Caco-2 (cell line): ENCODE data around the gene KLC1. TPM values are rescaled to one million over a fixed set of nuclear protein-coding genes. Genes with fewer than 3 reads are reported as not detected.

Source experiments
- BruUV-seq: library from RNA; stranded (reverse); fragments of 400-500 nt; replicated peaks from 2 replicates; lab custom pipeline; 2021; lab: Mats Ljungman, UMichigan
- CTCF ChIA-PET: fragments of 300-600 bp; sonication (Branson Sonifier 250); formaldehyde crosslinking; loops from one replicate; lab custom pipeline; 2022; ENCODE audit warnings: antibody characterized with exemption; lab: Charles Lee
- POLR2A ChIA-PET: fragments of 300-600 bp; sonication (Branson Sonifier 250); formaldehyde crosslinking; loops from one replicate; lab custom pipeline; 2022; ENCODE audit warnings: antibody characterized with exemption; lab: Charles Lee
- DNase-seq, 2 experiments: peaks; one replicate each; pipeline versions ENCODE4 v3.0.0 to v3.0.0-alpha.2; 2020 to 2022
- H3K27me3 ChIP-seq: replicated peaks from 2 replicates; pipeline ENCODE4 v1.6.0; 2011; ENCODE audit warnings: low read length; ENCODE audit not compliant: control insufficient read depth, insufficient read depth
- H3K36me3 ChIP-seq: 2 replicates; pipeline ENCODE4 v1.5.1; 2011; ENCODE audit warnings: low read length; ENCODE audit not compliant: control insufficient read depth, insufficient read depth
- H3K4me1 ChIP-seq: fragments of 250-450 bp; sonication (Bioruptor Pico); 2 replicates; pipeline ENCODE4 v1.5.1; 2020; ENCODE audit warnings: mild to moderate bottlenecking
- H3K4me3 ChIP-seq: 2 replicates; pipeline ENCODE4 v1.5.1; 2011; ENCODE audit warnings: low read depth, mild to moderate bottlenecking, control low read depth, low read length
- H3K9me3 ChIP-seq: fragments of 250-450 bp; sonication (Bioruptor Pico); 2 replicates; pipeline ENCODE4 v1.5.1; 2020; ENCODE audit warnings: mild to moderate bottlenecking, moderate library complexity
- H3K27ac Mint-ChIP-seq: one replicate; pipeline ENCODE4 v1.8.0; 2022; ENCODE audit warnings: mixed read lengths; ENCODE audit not compliant: unreplicated experiment
- H3K27me3 Mint-ChIP-seq: one replicate; pipeline ENCODE4 v1.8.0; 2022; ENCODE audit warnings: mixed read lengths; ENCODE audit not compliant: insufficient read depth, unreplicated experiment
- H3K36me3 Mint-ChIP-seq: one replicate; pipeline ENCODE4 v1.8.0; 2022; ENCODE audit warnings: mild to moderate bottlenecking, mixed read lengths; ENCODE audit not compliant: insufficient read depth, unreplicated experiment
- H3K4me1 Mint-ChIP-seq: one replicate; pipeline ENCODE4 v1.8.0; 2022; ENCODE audit warnings: low read depth, mixed read lengths; ENCODE audit not compliant: unreplicated experiment
- H3K4me3 Mint-ChIP-seq: one replicate; pipeline ENCODE4 v1.8.0; 2022; ENCODE audit warnings: mild to moderate bottlenecking, moderate library complexity, mixed read lengths; ENCODE audit not compliant: unreplicated experiment
- H3K9me3 Mint-ChIP-seq: one replicate; pipeline ENCODE4 v1.8.0; 2022; ENCODE audit warnings: mixed read lengths; ENCODE audit not compliant: unreplicated experiment
- intact Hi-C: fragments of 100-400 bp; cut with micrococcal nuclease; formaldehyde crosslinking; loops from one replicate; pipeline ENCODE4 v1.10.0; 2022; ENCODE audit not compliant: unreplicated experiment
- total RNA-seq: library from RNA; stranded (reverse); gene quantifications from 2 replicates; pipeline ENCODE4 v1.2.3, GENCODE V29; 2022
- TF ChIP-seq, protein P1 (sequence below), 2 experiments: fragments of 200-600 bp in 1 of 2; IDR thresholded peaks; 1 replicate in 1 of 2; 2 replicates in 1 of 2; pipeline versions ENCODE4 v1.5.1 to v1.8.0; 2011 to 2022; ENCODE audit warnings: antibody characterized with exemption in 1 of 2, control low read depth in 1 of 2, inconsistent platforms in 1 of 2, low read depth in 1 of 2, low read length in 1 of 2, mild to moderate bottlenecking in 1 of 2, moderate library complexity in 1 of 2; ENCODE audit not compliant: insufficient read depth in 1 of 2, severe bottlenecking in 1 of 2, unreplicated experiment in 1 of 2

KLC1 gene
- total RNA-seq, 1 experiment from 2014 or later = 110 TPM

DNA sequence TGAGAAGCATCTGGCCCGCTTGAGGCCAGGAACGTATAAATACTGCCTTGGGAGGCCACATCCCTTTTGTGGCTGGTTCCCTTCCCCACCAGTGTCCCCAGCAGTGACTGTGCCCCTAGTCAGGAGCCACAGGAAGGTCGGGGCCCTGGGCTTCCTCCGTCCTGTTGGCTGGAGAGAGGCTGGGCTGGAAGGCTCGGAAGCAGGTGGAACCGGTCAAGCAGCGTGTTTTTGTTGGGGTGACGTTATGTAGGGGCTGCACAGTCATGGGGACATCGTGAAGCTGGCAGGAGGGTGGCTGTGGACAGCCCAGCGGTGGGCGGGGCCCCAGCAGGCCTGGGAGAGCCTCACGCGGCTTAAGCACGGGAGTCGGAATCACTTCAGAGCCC, 76.1 kb downstream of the KLC1 start:
- no peak for DNase-seq
- H3K9me3 Mint-ChIP-seq = no peaks in the 10 kb centered on the region
- ChIA-PET POLR2A (no interaction called here), CTCF (no interaction called here)
- no TSS peak for BruUV-seq
- H3K36me3 Mint-ChIP-seq = peaks cover 76% of the 10 kb centered on the region
- H3K27me3 Mint-ChIP-seq = no peaks in the 10 kb centered on the region
- H3K9me3 ChIP-seq = no peaks in the 10 kb centered on the region
- TF ChIP-seq, protein P1, sequence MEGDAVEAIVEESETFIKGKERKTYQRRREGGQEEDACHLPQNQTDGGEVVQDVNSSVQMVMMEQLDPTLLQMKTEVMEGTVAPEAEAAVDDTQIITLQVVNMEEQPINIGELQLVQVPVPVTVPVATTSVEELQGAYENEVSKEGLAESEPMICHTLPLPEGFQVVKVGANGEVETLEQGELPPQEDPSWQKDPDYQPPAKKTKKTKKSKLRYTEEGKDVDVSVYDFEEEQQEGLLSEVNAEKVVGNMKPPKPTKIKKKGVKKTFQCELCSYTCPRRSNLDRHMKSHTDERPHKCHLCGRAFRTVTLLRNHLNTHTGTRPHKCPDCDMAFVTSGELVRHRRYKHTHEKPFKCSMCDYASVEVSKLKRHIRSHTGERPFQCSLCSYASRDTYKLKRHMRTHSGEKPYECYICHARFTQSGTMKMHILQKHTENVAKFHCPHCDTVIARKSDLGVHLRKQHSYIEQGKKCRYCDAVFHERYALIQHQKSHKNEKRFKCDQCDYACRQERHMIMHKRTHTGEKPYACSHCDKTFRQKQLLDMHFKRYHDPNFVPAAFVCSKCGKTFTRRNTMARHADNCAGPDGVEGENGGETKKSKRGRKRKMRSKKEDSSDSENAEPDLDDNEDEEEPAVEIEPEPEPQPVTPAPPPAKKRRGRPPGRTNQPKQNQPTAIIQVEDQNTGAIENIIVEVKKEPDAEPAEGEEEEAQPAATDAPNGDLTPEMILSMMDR (IDR thresholded peaks at IDR 0.05; ENCODE audit: insufficient read depth in 1 of 2, low read depth in 1 of 2, low read length in 1 of 2, severe bottlenecking in 1 of 2, unreplicated experiment in 1 of 2) = no peak
- no peaks in the 10 kb centered on the region; the same call in 1 of the 2 replicates for H3K36me3 ChIP-seq
- no peak overlapping the region for H3K4me3 ChIP-seq
- no peaks in the 10 kb centered on the region for H3K27me3 ChIP-seq
- H3K4me1 ChIP-seq = no peaks in the 10 kb centered on the region
- H3K4me3 Mint-ChIP-seq = no peak overlapping the region
- H3K4me1 Mint-ChIP-seq = no peaks in the 10 kb centered on the region
- intact Hi-C loops = no loop called here
- H3K27ac Mint-ChIP-seq = no peak overlapping the region

DNA sequence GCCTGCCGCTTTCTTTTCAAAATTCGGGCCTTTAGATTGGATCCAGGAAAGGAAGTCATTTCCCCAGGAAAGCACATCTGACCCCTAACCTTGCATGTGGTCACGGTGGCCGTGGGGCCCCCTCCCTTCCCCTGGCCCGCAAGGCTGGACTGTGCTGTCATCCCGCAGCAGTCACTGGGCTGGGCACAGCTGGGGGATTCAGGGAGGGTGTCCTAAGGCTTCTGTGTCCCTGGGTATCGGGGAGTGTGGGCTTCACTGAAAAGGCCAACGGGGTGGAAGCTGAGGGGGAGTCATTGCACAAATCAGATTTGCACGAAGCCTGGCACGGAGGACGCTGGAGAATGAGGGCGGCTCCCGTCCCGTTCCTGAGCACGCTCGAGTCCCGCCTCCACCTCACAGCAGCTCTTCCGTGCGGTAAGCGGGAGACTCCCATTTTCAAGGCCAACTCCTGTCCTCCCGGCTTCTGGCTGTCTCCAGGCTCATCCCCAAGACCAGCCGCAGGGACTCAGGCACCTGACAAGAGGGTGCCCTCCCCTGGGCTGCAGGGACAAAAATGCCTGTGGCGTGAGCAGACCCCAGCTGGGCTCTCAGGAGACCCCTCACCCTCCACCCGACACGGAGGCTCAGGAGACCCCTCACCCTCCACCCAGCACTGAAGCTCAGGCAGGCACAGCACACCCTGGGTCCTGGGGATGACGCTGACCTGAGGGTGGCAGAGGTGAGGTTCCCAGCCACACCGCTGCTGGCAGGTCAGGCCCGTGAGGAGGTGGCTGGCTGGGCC, 76.7 kb downstream of the KLC1 start:
- Histone ChIP-seq H3K4me1 (no peaks in the 10 kb centered on the region), H3K9me3 (no peaks in the 10 kb centered on the region), H3K27me3 (no peaks in the 10 kb centered on the region), H3K4me3 (no peak overlapping the region), H3K36me3 (no peaks in the 10 kb centered on the region; the same call in 1 of the 2 replicates)
- no TSS peak for BruUV-seq
- Mint-ChIP-seq H3K4me3 (no peak overlapping the region), H3K9me3 (no peaks in the 10 kb centered on the region), H3K27ac (no peak overlapping the region), H3K4me1 (no peaks in the 10 kb centered on the region), H3K27me3 (no peaks in the 10 kb centered on the region), H3K36me3 (peaks cover 72% of the 10 kb centered on the region)
- DNase-seq = no peak
- intact Hi-C loops = no loop called here
- TF ChIP-seq, protein P1 (IDR thresholded peaks at IDR 0.05; ENCODE audit: insufficient read depth in 1 of 2, low read depth in 1 of 2, low read length in 1 of 2, severe bottlenecking in 1 of 2, unreplicated experiment in 1 of 2) = no peak
- POLR2A ChIA-PET = no interaction called here
- CTCF ChIA-PET = no interaction called here

DNA sequence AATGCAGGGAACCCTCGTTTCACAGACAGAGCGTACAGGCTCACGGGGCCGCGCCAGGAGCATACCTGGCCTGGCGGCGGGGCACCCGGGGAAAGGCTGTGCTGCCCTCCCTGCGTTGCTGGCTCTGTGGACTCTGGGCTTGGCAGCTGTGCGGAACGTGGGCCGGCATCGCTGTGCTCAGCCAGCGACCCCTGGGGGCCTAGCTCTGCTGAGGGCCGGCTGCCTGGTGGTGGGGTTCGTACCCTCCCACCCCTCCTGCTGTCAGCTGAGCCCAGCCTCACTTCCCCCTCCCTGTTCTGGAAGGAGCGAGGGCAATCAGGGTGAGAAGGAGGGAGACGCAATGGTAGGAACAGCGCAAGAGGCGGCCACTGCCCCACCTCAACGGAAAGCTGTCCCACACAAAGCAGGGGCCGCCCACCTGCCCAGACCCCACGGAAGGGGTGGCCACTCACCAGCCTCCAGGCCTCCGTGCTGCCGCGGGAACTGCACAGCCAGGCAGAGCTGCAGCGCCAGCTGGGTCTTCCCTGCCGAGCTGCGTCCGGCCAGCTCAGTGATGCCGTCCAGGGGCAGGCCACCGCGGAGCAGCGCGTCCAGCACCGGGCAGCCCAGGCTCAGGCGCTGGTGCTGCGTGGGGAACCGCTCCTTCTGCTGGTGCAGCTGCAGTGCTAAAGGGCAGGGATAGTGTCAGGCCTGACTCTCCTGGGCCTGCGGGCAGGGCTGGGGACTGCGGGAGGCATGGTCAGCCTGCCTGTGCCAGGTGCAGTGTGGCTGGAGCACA, 77.7 kb downstream of the KLC1 start:
- Histone ChIP-seq H3K9me3 (no peaks in the 10 kb centered on the region), H3K36me3 (no peaks in the 10 kb centered on the region; the same call in 1 of the 2 replicates), H3K27me3 (no peaks in the 10 kb centered on the region), H3K4me3 (no peak overlapping the region), H3K4me1 (no peaks in the 10 kb centered on the region)
- DNase-seq = no peak
- TF ChIP-seq, protein P1 (IDR thresholded peaks at IDR 0.05; ENCODE audit: insufficient read depth in 1 of 2, low read depth in 1 of 2, low read length in 1 of 2, severe bottlenecking in 1 of 2, unreplicated experiment in 1 of 2) = no peak
- no peaks in the 10 kb centered on the region for H3K27me3 Mint-ChIP-seq
- intact Hi-C loops = no loop called here
- H3K4me3 Mint-ChIP-seq = no peak overlapping the region
- peaks cover 71% of the 10 kb centered on the region for H3K36me3 Mint-ChIP-seq
- no TSS peak for BruUV-seq
- no peak overlapping the region for H3K27ac Mint-ChIP-seq
- CTCF ChIA-PET = no interaction called here
- H3K9me3 Mint-ChIP-seq = no peaks in the 10 kb centered on the region
- POLR2A ChIA-PET = no interaction called here
- H3K4me1 Mint-ChIP-seq = no peaks in the 10 kb centered on the region
